GM13976 (cell line): ENCODE measurements around the gene EVA1A.

ENCODE experiments used
- DNase-seq: peaks from one replicate; pipeline ENCODE4 v3.0.0; 2012; ENCODE audit warnings: low spot score
- in situ Hi-C: fragments of 300-500 bp; cut with MboI; formaldehyde crosslinking; loops from one replicate; pipeline ENCODE4 v1.12.0; 2022; ENCODE audit warnings: low sequenced_read_pairs, mixed read lengths, inconsistent platforms; ENCODE audit not compliant: unreplicated experiment
- TF ChIP-seq, protein P1 (sequence below): IDR thresholded peaks from 2 replicates; pipeline ENCODE4 v1.5.1; 2012; ENCODE audit warnings: borderline replicate concordance, mild to moderate bottlenecking; ENCODE audit not compliant: insufficient read depth; ENCODE audit errors: extremely low read depth, missing control alignments, control extremely low read depth

EVA1A gene

DNA sequence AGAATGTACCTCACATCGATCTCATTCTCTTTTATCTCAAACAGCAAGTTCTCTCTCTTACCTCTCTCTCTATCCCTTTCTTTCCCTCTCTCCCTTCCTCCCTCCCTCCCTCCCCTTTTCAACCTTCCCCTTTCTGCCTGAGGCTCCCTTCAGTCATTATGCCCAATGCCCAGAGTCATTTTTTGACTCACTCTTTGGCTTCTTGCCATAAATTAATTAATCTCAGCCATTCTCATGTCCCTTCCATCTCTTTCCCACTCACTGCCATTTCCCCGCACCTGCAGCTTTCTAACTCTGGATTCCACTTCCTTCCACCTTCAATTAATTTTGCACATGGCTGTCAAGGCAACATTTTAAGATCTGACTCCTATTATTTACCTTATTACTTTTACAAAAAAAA is 60.1 kb downstream of the EVA1A start:
- in situ Hi-C loops = no loop called here
- no peak for DNase-seq
- TF ChIP-seq, protein P1, sequence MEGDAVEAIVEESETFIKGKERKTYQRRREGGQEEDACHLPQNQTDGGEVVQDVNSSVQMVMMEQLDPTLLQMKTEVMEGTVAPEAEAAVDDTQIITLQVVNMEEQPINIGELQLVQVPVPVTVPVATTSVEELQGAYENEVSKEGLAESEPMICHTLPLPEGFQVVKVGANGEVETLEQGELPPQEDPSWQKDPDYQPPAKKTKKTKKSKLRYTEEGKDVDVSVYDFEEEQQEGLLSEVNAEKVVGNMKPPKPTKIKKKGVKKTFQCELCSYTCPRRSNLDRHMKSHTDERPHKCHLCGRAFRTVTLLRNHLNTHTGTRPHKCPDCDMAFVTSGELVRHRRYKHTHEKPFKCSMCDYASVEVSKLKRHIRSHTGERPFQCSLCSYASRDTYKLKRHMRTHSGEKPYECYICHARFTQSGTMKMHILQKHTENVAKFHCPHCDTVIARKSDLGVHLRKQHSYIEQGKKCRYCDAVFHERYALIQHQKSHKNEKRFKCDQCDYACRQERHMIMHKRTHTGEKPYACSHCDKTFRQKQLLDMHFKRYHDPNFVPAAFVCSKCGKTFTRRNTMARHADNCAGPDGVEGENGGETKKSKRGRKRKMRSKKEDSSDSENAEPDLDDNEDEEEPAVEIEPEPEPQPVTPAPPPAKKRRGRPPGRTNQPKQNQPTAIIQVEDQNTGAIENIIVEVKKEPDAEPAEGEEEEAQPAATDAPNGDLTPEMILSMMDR = no peak

DNA sequence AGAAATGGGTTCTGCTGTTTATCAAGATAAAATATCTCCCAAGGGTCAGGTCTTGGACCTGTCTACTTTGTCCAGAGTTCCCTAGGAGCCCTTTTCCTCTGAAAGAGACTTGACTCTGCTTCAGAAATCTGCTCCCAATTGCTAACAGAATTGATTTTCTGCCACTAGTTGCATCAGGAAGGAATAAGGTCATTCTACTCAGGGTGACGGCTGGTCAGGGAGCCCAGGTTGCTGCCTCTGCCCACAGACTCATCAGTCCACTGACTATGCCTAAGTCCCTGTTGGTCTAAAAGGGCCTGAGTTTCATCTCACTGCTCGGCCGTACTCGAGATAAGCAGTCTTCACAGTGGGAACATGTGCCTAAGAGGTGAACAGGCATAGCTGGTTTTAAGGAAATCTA is 61.2 kb downstream of the EVA1A start:
- TF ChIP-seq, protein P1 = no peak
- no peak for DNase-seq
- in situ Hi-C loops = no loop called here

DNA sequence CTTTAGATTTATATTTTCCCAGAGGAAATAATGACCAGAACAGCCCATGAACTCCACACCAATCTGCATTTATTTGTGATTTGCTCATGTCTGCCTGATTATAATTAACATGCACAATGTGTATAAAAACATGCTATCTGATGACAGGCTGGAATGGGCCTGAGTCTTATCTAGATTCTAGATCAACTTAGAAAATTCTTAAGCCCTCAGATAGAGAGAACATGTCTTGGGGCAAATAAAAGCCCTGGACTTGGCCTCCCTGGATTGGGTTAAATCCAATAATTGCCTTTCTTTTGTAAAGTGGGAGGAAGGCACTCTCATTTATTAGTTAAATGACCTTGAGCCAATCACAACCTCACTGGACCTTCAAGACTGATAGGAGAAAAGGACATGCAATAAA is 61.8 kb downstream of the EVA1A start:
- TF ChIP-seq, protein P1 = no peak
- no peak for DNase-seq
- in situ Hi-C loops = no loop called here

DNA sequence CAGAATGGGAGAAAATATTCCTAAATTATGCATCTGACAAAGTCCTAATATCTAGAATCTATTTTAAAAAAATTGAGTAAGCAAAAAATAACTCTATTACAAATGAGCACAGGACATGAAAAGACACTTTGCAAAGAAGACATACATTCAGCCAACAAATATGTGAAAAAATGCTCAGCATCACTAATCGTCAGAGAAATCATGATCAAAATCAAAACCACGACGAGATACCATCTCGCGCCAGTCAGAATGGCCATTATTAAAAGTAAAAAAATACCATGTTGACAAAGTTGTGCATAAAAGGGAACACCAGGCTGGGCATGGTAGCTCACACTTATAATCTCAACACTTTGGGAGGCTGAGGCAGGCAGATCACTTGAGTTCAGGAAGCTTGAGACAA is 63.5 kb downstream of the EVA1A start:
- no peak for DNase-seq
- TF ChIP-seq, protein P1 = no peak
- in situ Hi-C loops = no loop called here

DNA sequence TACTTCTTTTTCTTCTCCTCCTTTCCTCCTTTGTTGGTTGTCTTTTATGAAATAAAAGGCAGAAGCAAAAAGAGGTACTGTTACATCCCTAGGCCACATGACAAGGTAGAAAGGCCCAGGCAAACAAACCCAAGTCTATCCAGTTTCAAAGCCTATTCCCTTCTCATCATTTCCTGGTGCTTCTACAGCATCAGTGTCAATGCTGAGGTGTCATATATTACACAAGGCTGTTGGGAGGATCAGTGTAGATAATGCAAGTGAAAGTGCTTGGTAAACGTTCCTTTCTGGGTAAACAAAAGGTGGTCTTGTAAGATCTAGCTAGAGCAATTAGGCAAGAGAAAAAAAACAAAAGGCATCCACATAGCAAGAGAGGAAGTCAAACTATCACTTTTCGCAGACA is 64.9 kb downstream of the EVA1A start:
- TF ChIP-seq, protein P1 = no peak
- no peak for DNase-seq
- in situ Hi-C loops = no loop called here

DNA sequence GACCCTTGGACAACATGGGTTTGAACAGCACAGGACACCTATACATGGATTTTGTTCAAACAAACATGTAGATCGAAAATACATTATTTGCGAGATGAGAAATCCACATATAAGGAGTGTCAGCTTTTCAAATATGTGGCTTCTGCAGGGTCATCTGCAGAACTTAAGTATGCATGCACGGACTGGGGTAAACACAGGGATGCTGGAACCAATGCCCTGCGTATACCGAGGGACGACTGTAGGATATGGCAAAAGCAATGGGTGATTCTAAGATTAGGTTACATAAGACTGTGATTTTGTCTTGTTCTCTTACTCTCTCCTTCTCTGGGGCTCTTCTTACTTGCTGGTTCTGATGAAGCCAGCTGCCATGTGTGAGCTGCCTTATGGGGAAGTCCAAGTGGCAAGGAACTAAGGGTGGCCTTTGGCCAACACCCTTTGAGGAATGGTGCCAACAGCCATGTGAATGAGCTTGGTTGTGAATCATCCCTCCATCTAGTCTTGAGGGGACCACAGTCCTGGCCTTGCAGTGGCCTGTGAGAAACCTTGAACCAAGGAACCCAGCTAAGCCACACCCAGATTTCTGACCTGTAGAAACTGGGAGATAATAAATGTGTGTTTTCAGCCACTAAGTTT is 66.5 kb downstream of the EVA1A start:
- in situ Hi-C loops = no loop called here
- TF ChIP-seq, protein P1 = no peak
- no peak for DNase-seq
